IPS DF 4.7 (cell line): ENCODE data around the gene DNAJB5.
"Not testable (repeated sequence)": the region's sequence is repeated elsewhere in the genome, so short reads cannot be mapped to it uniquely, and the experiment has no call there.

Source experiments
- DNase-seq: peaks from one replicate; pipeline ENCODE4 v3.0.0-alpha.2; 2013; ENCODE audit warnings: low spot score; ENCODE audit errors: extremely low read depth

DNAJB5 gene

GRCh38 chr9:35000535-35001284, 11.2 kb downstream of the DNAJB5 start:
- no peak for DNase-seq

- no peak for DNase-seq
Measured at GRCh38 chr9:35001285-35001677, 11.7 kb downstream of the DNAJB5 start.

- DNase-seq = no peak
Measured at GRCh38 chr9:35001803-35002502, 12.4 kb downstream of the DNAJB5 start.

GRCh38 chr9:35002623-35003022, 13.1 kb downstream of the DNAJB5 start:
- no peak for DNase-seq

- not testable (repeated sequence) for DNase-seq
Measured at GRCh38 chr9:35004299-35004698, 14.8 kb downstream of the DNAJB5 start.

GRCh38 chr9:35010351-35010958, 20.9 kb downstream of the DNAJB5 start:
- DNase-seq = no peak

- no peak for DNase-seq
Measured at GRCh38 chr9:35014517-35014916, 25.0 kb downstream of the DNAJB5 start.

GRCh38 chr9:35023443-35023842, 33.9 kb downstream of the DNAJB5 start:
- DNase-seq = not testable (repeated sequence)

- DNase-seq = no peak
Measured at GRCh38 chr9:35026671-35027070, 37.1 kb downstream of the DNAJB5 start.

GRCh38 chr9:35027374-35027773, 37.8 kb downstream of the DNAJB5 start:
- no peak for DNase-seq

- DNase-seq = no peak
Measured at GRCh38 chr9:35027860-35028259, 38.3 kb downstream of the DNAJB5 start.

- no peak for DNase-seq
Measured at GRCh38 chr9:35028341-35028740, 38.8 kb downstream of the DNAJB5 start.

GRCh38 chr9:35029241-35029640, 39.7 kb downstream of the DNAJB5 start:
- no peak for DNase-seq

GRCh38 chr9:35029852-35030251, 40.3 kb downstream of the DNAJB5 start:
- DNase-seq = no peak

GRCh38 chr9:35033101-35033500, 43.6 kb downstream of the DNAJB5 start:
- DNase-seq = no peak

- DNase-seq = no peak
Measured at GRCh38 chr9:35035851-35036701, 46.5 kb downstream of the DNAJB5 start.

- DNase-seq = no peak
Measured at GRCh38 chr9:35042081-35042604, 52.6 kb downstream of the DNAJB5 start.

GRCh38 chr9:35042891-35043545, 53.5 kb downstream of the DNAJB5 start:
- DNase-seq = no peak

- DNase-seq = no peak
Measured at GRCh38 chr9:35044071-35044470, 54.5 kb downstream of the DNAJB5 start.
